Fibroblast of lung (primary cell): ENCODE data around the gene PPP4C.

ENCODE experiments used
- CTCF ChIP-seq, 2 donors: IDR thresholded peaks in 1 of 2; conservative IDR thresholded peaks in 1 of 2; 1 replicate in 1 of 2; 2 replicates in 1 of 2; pipeline ENCODE4 v1.5.1; 2011 to 2012; ENCODE audit warnings: low read length in 2 of 2, control low read depth in 1 of 2, inconsistent platforms in 1 of 2, low read depth in 1 of 2, mild to moderate bottlenecking in 1 of 2
- EZH2 ChIP-seq: IDR thresholded peaks from 2 replicates; pipeline ENCODE4 v1.5.1; 2012; ENCODE audit warnings: low read length, control low read depth, mild to moderate bottlenecking; ENCODE audit errors: missing control alignments

DNA sequence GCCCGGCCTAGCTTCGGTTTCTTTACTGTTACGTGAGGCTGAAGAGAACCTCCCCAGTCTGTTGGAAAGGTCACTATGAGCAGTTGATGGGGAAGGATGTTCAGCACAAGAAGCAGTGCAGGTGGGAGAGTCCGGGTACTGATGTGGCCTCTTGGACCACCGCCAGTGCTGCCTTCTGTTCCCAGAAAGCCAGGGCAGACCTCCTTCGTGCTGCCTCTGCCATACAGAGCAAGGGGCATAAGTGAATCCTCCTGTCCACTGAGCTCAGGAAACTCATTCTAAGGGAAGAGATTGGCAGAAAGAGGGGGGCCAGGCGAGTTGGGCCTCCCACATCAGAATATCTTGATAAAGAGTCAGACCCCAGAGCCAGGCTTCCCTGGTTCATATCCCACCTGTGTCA is 3.7 kb downstream of the PPP4C start:
- TF ChIP-seq CTCF (conservative IDR thresholded peaks at IDR 0.05 in 1 of 2, IDR thresholded peaks at IDR 0.05 in 1 of 2; ENCODE audit: low read depth in 1 of 2, low read length in 2 of 2) (no peak), EZH2 (no peak)
